GM18508 (cell line): ENCODE measurements around the gene CNNM4.

Experiments used
- ATAC-seq: cut with Tn5 transposase; IDR thresholded peaks from one replicate; pipeline ENCODE4 v1.9.1; 2021; ENCODE audit warnings: moderate number of reproducible peaks; ENCODE audit not compliant: insufficient read depth, unreplicated experiment

The CNNM4 gene

GRCh38 chr2:96808176-96808837 is 47.6 kb downstream of the CNNM4 start:
- no peak for ATAC-seq

DNA sequence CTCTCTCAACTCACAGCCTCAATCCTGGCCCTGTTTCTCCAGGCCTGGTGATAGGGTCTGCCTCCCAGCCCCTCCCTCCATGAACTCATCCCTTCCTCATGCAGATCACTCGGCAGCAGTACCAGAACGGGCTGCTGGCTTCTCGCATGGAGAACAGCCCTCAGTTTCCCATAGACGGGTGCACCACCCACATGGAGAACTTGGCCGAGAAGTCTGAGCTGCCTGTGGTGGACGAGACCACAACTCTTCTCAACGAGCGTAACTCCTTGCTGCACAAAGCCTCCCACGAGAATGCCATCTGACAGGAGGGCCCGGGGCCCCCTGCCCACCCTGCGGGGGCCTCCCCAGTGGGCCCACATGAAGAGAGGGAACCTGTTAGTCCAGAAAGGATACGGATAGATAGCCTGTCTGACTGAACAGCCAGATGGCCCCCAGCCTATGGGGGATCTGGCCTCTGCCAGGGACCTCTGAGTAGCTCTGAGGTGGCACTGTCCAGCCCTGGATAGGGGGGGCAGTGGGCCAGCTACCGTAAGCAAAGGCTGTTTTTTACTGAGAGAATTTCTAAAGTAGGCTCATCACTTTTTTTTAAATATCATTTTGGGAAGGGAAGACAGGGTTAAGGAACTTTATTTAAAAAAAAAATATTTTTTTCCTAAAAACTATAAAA is 48.6 kb downstream of the CNNM4 start:
- ATAC-seq = no peak

DNA sequence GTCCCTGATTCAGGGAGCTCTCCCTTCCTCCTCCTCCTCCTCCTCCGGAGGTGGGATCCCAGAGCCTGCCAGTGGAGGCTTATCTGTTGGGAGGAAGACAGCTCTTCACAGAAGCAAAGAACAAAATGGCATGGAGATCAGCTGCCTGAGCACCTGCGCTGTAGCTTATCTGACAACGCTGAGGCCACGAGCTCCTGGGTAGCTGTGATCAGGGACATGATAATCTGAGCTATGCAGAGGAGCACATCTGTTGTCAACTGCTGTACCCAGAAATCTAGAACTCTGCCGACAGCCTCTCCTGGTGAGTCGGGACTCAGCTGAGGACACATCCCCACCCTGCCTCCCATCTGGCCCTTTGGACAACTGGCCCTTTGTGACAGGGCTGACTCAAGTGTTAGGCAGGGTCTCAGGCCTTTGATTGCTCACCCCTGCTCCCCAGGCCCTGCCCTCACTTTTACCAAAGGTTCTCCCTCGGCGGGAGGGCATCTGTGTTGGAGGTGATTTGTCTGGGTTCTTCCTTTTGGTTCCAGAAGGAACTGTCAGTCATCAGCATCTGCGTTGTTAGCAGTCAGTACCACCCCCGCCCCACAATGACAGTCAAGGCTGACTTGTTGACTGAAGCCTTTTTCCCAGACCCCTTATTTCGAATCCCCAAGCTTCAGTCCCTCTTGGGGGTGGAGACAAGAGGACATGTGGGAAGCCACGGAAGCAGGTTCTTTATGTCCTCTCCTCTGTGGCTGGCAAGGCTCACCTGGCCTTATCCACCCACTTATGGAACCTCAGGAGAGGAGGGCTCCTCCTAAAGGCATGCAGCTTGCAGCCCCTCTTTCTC is 49.5 kb downstream of the CNNM4 start:
- no peak for ATAC-seq

DNA sequence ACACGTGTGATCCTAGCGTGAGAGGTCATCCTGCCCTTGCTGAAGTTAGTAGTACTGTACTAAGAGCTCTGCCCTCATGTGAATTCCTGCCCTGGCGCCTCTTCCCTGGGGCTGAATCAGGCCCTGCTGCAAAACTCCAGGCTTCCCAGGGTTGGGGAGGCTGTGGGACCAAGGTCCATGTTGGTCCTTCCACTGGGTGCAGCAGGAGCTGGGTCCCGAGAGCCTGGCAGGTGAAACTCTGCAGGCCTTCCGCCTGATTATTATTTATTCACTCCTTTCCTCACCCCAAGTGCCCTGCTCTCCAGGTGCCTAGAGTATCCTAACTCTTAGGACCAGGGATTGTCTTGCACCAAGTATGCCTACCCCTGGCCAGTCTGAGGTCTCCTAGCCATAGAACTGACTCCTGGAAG is 50.1 kb downstream of the CNNM4 start:
- ATAC-seq = no peak

GRCh38 chr2:96811917-96812316 is 51.2 kb downstream of the CNNM4 start:
- no peak for ATAC-seq

DNA sequence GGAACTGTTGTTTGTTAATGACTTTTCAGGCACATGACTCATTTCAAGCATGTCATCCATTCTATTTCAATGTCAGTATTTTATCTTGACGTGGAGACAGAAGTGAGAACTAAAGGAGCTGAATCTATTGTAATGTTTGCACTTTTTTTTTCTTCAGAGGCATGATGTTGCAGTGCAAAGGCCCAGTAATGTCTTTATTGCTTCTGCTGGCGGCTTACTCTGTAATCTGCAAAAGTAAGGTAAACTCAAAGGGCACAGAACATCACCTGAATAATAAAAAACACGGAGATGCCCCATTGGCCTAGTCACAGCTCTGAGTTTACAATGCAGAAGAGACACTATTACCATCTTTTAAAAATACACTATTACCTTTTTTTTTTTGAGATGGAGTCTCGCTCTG is 53.0 kb downstream of the CNNM4 start:
- no peak for ATAC-seq

GRCh38 chr2:96815326-96816126 is 54.8 kb downstream of the CNNM4 start:
- ATAC-seq = no peak

DNA sequence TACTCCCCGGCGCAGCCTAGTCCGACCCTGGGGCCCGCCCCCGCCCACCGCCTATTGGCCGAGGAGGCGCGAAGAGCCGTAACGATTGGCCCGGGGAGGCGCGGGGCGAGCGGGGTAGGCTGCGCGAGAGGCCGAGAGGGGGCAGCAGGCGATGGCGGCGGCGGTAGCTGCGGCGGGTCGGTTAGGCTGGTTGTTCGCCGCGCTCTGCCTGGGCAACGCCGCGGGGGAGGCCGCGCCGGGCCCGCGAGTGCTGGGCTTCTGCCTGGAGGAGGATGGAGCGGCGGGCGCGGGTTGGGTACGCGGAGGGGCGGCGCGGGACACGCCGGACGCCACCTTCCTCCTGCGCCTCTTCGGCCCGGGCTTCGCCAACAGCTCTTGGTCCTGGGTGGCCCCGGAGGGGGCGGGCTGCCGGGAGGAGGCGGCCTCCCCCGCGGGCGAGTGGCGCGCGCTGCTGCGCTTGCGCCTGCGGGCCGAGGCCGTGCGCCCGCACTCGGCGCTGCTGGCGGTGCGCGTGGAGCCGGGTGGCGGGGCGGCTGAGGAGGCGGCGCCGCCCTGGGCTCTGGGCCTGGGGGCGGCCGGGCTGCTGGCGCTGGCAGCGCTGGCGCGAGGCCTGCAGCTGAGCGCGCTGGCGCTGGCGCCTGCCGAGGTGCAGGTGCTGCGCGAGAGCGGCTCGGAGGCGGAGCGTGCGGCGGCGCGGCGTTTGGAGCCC is 55.6 kb downstream of the CNNM4 start, which contains the start of gene CNNM3:
CNNM3 (plus strand) TSS at position 142 of the 709 bp plus-strand sequence; CDS start at position 152, 10 bp downstream.
- ATAC-seq = peak; percentile 40

DNA sequence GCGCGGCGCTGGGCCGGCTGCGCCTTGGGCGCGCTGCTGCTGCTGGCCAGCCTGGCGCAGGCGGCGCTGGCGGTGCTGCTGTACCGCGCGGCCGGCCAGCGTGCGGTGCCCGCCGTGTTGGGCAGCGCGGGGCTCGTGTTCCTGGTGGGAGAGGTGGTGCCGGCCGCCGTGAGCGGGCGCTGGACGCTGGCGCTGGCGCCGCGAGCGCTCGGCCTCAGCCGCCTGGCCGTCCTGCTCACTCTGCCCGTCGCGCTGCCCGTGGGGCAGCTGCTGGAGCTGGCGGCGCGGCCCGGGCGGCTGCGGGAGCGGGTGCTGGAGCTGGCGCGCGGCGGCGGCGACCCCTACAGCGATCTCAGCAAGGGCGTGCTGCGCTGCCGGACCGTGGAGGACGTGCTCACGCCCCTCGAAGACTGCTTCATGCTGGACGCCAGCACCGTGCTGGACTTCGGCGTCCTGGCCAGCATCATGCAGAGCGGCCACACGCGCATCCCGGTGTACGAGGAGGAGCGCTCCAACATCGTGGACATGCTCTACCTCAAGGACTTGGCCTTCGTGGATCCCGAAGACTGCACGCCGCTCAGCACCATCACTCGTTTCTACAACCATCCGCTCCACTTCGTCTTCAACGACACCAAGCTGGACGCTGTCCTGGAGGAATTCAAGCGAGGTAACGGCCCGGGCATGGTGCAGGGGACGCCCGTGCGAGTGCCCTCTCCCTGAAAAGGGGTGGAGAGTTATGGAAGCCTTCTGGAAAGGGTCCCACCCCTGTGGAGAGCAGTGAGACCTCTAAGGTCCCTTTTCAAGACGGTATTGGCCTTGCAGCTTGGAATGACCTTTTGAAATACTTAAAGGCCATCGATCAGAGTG is 56.4 kb downstream of the CNNM4 start:
- peak; percentile 15 for ATAC-seq

- ATAC-seq = no peak
Measured at GRCh38 chr2:96817882-96818281, 57.2 kb downstream of the CNNM4 start.

GRCh38 chr2:96819128-96819875 is 58.6 kb downstream of the CNNM4 start:
- ATAC-seq = no peak

DNA sequence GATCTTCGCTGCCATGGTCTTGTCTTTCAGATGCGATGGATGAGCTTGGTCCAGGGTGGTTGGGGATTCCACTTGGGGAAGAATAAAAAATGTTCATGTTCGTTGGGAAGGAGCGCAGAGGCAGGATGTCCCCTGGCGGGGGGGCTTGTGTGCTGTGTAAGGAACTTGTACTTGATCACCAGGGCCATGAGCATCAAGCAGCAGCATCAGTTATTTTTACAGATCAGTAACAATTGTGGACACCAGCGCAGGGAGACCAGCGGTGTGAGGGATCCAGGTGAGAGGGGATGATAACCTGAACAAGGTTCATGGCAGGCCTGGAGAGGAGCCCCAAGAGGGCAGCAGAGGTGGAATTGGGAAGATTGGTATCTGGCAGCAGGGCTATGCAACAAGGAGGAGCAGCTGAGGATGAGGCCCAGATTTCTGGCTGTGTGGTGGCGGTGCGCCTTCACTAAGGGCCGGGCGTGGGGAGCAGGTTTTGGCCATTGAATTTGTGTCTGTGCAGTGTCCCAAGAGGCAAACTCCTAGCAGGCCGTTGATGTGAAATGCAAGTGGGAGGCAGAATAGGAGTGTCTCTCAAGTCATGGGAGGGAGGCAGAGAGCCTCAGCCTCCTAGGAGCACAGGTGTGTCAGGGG is 59.3 kb downstream of the CNNM4 start:
- no peak for ATAC-seq

- ATAC-seq = no peak
Measured at GRCh38 chr2:96821113-96821675, 60.5 kb downstream of the CNNM4 start.

DNA sequence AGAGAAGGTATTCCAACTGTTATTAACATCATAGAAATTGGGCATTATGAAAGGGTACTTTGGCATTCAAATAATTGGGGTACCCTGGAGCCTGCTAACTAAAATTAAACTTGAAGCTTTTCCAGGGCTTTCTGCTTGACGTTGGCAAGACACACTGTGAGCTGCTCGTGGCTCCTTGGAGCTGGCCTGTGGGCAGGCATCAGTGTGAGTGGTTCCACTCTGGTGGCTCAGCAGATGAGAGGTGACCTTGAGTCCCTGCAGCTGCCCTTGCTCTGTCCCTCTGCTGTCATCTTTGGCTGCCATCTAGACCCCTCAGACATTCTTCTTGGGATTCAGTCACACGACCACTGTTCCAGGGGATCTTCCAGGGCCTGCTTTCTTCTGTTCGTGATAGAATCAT is 62.1 kb downstream of the CNNM4 start:
- no peak for ATAC-seq

DNA sequence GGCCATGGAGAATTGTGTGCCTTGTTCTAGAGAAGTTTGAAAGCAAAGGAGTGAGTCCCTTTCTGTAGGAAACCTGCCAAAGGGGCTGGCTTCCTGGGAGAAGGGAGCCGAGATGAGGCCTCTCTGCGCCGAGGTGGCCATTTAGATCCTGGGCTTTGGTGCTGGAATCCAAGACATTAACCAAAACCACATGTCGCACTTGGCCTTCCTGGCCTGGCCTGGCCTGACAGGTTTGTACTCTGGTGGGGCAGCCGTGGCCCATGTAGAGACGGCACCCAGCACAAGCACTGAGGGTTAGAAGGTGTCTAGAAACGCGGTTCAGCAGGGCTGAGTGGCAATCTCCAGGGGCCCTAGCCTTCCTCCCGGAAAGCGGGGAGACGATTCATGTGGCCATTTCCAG is 62.5 kb downstream of the CNNM4 start:
- ATAC-seq = no peak

GRCh38 chr2:96824079-96824870 is 63.6 kb downstream of the CNNM4 start:
- no peak for ATAC-seq

GRCh38 chr2:96825057-96825456 is 64.4 kb downstream of the CNNM4 start:
- ATAC-seq = no peak
